Activated naive CD8-positive, alpha-beta T cell treated with anti-CD3 and anti-CD28 coated beads, Interleukin-2, amount 10 ng/mL, durations not matched to agents 7 days and 5 days (primary cell): ENCODE data around the gene ANKRD30B. TPM values are rescaled to one million over a fixed set of nuclear protein-coding genes. Genes with fewer than 3 reads are reported as not detected.
"Not testable (repeated sequence)": the region's sequence is repeated elsewhere in the genome, so short reads cannot be mapped to it uniquely, and the experiment has no call there.

Source experiments
- ATAC-seq: fragments of 150-1000 bp; cut with Tn5 transposase; one replicate; pipeline ENCODE4 v1.10.0; 2021; ENCODE audit warnings: low read depth, moderate library complexity
- POLR2A ChIA-PET: fragments of 350-600 bp; sonication (Branson Sonifier 250); formaldehyde crosslinking; loops from one replicate; lab custom pipeline; 2021; ENCODE audit warnings: antibody characterized with exemption; lab: Charles Lee
- DNase-seq: peaks from one replicate; pipeline ENCODE4 v3.0.0; 2021
- H3K27ac Mint-ChIP-seq: one replicate; pipeline ENCODE4 v1.8.0; 2022; ENCODE audit warnings: mild to moderate bottlenecking, mixed read lengths
- H3K27me3 Mint-ChIP-seq: one replicate; pipeline ENCODE4 v1.8.0; 2022; ENCODE audit warnings: mild to moderate bottlenecking, moderate library complexity, mixed read lengths
- H3K36me3 Mint-ChIP-seq: one replicate; pipeline ENCODE4 v1.8.0; 2021; ENCODE audit warnings: mild to moderate bottlenecking, mixed read lengths
- H3K4me1 Mint-ChIP-seq: one replicate; pipeline ENCODE4 v1.8.0; 2021; ENCODE audit warnings: mixed read lengths
- H3K4me3 Mint-ChIP-seq: one replicate; pipeline ENCODE4 v1.8.0; 2022; ENCODE audit warnings: mild to moderate bottlenecking, moderate library complexity, mixed read lengths
- H3K9me3 Mint-ChIP-seq: one replicate; pipeline ENCODE4 v1.8.0; 2021; ENCODE audit warnings: mixed read lengths
- total RNA-seq, 2 experiments: library from RNA; stranded (reverse); gene quantifications; one replicate each; pipeline ENCODE4 v1.2.3, GENCODE V29; 2021

ANKRD30B gene, protein sequence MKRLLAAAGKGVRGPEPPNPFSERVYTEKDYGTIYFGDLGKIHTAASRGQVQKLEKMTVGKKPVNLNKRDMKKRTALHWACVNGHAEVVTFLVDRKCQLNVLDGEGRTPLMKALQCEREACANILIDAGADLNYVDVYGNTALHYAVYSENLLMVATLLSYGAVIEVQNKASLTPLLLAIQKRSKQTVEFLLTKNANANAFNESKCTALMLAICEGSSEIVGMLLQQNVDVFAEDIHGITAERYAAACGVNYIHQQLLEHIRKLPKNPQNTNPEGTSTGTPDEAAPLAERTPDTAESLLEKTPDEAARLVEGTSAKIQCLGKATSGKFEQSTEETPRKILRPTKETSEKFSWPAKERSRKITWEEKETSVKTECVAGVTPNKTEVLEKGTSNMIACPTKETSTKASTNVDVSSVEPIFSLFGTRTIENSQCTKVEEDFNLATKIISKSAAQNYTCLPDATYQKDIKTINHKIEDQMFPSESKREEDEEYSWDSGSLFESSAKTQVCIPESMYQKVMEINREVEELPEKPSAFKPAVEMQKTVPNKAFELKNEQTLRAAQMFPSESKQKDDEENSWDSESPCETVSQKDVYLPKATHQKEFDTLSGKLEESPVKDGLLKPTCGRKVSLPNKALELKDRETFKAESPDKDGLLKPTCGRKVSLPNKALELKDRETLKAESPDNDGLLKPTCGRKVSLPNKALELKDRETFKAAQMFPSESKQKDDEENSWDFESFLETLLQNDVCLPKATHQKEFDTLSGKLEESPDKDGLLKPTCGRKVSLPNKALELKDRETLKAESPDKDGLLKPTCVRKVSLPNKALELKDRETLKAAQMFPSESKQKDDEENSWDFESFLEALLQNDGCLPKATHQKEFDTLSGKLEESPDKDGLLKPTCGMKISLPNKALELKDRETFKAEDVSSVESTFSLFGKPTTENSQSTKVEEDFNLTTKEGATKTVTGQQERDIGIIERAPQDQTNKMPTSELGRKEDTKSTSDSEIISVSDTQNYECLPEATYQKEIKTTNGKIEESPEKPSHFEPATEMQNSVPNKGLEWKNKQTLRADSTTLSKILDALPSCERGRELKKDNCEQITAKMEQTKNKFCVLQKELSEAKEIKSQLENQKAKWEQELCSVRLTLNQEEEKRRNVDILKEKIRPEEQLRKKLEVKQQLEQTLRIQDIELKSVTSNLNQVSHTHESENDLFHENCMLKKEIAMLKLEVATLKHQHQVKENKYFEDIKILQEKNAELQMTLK (N-terminal part only)
- total RNA-seq = not detected

DNA sequence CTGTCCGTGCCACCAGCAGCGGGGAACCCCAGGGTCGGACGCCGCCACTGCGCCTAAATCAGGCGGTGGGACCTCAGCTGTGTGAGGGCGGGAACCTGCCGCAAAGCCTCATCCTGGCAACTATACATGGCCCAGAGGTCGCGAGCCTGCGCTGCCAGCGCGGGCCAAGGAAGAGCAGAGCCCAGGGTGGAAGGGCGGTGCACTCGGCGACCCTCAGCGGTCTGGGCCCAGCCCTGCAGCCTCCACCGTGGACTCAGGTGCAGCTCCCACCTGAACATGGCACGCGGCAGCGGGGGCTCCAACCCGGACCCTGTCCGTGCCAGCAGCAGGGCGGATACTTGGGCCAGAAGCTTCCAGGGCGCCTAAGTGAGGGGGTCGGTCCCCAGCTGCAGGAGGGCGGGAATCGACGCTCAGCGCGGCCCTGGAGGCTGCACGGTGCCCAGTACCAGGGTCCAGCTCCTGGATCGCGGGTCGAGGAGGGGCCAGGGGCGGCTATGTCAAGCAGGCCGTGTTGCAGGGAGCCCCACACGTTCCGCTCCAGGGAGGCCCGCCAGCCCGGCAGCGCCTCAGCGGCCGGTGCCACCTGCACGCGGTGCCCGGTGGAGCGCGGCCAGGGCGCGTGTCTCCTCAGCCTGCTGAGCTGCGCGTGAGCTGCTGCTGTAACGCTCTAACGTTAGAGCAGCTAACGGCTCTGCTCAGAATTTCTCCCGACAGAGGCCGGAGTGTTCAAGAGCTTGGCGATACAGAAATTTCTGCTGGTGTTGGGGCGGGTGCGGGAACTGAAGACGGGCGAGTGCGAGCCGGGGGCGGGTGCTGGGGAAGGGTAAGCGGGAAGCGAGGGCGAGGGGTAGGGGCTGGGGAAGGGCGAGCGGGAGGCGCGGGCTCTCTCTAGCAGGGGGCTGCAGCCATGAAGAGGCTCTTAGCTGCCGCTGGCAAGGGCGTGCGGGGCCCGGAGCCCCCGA, at the start of gene ANKRD30B:
ANKRD30B (plus strand) TSS at position 660 of the 962 bp plus-strand sequence; CDS start at position 908, 248 bp downstream.
- Mint-ChIP-seq H3K9me3 (no peaks in the 10 kb centered on the region), H3K4me3 (no peak within 1 kb of the TSS), H3K27ac (no peak within 1 kb of the TSS), H3K4me1 (no peaks in the 10 kb centered on the region), H3K36me3 (no peaks in the 10 kb centered on the region), H3K27me3 (peaks cover 5% of the 10 kb centered on the region)
- POLR2A ChIA-PET = no interaction called here
- peak; percentile 29 for DNase-seq
- ATAC-seq = no peak

DNA sequence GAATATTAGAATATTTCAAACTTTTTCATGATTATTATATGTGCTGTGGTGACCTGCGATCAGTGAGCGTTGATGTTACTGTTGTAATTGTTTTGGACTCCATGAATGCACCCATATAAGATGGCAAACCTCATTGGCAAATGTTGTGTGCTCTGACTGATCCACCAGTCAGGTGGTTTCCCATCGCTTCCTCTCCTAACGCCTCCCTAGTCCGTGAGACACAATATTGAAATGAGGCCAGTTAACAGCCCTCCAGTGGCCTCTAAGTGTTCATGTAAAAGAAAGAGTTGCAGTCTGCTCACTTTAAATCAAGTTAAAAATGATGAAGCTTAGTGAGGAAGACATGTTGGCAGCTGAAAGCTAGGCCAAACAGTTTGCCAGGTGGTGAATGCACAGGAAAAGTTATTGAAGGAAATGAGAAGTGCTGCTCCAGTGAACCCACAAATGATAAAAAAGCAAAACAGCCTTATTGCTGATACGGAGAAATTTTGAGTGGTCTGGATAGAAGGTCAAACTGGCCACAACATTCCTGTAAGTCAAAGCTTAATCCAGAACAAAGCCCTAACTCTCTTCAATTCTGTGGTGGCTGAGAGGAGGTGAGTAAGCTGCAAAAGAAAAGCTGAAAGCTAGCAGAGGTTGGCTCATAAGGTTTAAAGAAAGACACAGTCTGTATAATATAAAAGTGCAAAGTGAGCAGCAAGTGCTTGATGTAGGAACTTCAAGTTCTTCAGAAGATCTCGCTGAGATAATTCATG, 46.5 kb upstream of the ANKRD30B start:
- DNase-seq, H3K36me3 Mint-ChIP-seq, H3K4me1 Mint-ChIP-seq, H3K27ac Mint-ChIP-seq, POLR2A ChIA-PET, ATAC-seq, H3K27me3 Mint-ChIP-seq, H3K4me3 Mint-ChIP-seq, H3K9me3 Mint-ChIP-seq: not testable (repeated sequence)

DNA sequence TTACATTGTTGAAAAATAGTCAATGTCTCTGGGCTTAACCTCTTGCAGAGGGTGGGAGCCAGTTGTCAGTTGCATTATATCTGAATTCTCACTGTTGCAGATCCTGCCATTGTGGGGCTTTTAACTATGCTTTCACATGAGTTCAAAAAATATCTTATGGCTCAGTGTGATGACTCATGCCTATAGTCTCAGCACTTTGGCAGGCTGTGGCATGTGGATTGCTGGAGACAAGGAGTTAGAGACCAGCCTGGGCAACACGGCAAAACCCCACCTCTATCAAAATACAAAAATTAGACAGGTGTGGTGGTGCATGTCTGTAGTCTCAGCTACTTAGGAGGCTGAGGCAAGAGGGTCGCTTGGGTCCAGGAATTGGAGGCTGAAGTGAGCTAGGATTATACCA, 38.2 kb upstream of the ANKRD30B start:
- POLR2A ChIA-PET, ATAC-seq, H3K27me3 Mint-ChIP-seq, H3K36me3 Mint-ChIP-seq, DNase-seq, H3K27ac Mint-ChIP-seq, H3K9me3 Mint-ChIP-seq, H3K4me3 Mint-ChIP-seq, H3K4me1 Mint-ChIP-seq: not testable (repeated sequence)

DNA sequence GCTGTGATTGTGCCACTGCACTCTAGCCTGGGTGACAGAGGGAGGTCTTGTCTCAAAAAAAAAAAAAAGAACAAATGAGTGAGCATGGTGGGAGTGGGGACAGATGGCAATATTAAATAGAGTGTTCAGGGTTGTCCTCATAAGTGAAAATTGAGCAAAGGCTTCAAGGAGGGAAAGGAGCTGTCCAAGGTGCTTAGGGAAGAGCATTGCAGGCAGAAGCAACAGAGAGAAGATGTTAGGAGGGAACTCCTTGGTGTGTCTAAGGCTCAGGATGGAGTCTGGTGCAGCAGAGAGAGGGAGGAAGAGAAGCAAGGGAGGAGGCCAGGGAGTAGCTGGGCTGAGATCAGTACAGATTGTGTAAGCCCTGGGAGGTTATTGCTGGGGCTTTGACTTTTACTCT, 26.4 kb upstream of the ANKRD30B start:
- H3K27me3 Mint-ChIP-seq, H3K4me3 Mint-ChIP-seq, H3K36me3 Mint-ChIP-seq, H3K4me1 Mint-ChIP-seq, H3K9me3 Mint-ChIP-seq, ATAC-seq, DNase-seq, POLR2A ChIA-PET, H3K27ac Mint-ChIP-seq: not testable (repeated sequence)

DNA sequence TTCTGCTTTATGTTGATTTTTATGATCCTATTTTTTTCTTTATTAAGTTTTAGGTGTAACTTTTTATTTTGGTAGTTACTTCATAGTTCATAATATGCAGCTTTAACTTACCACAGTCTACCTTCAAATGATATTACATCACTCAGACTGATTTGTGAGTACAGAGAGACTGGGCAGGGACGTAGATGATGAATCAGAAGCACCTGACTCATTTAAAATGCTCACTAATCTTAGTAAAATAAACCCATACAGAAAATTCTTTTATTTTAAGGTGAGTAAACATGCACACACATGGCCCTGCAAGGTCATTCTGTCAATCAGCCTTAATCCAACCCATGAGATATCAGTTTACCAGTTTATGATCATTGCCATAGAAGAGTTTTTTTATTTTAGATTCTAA, 8.9 kb upstream of the ANKRD30B start:
- H3K9me3 Mint-ChIP-seq, H3K27me3 Mint-ChIP-seq, H3K27ac Mint-ChIP-seq, DNase-seq, H3K36me3 Mint-ChIP-seq, ATAC-seq, POLR2A ChIA-PET, H3K4me3 Mint-ChIP-seq, H3K4me1 Mint-ChIP-seq: not testable (repeated sequence)

DNA sequence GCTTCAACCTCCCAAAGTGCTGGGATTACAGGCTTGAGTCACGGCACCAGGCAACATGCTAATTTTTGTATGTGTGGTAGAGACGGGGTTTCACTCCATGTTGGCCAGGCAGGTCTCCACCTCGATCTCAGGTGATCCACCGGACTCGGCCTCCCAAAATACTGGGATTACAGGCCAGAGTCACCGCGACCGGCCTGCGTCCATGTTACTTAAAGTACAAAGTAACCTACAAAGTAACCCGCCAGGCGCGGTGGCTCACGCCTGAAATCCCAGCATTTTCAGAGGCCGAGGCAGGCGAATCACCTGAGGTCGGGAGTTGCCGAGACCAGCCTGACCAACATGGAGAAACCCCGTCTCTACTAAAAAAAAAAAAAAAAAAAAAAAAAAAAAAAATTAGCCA, 1.1 kb upstream of the ANKRD30B start:
- Mint-ChIP-seq H3K4me3 (no peak overlapping the region), H3K36me3 (no peaks in the 10 kb centered on the region), H3K27me3 (peaks cover 5% of the 10 kb centered on the region), H3K27ac (no peak overlapping the region), H3K9me3 (no peaks in the 10 kb centered on the region), H3K4me1 (no peaks in the 10 kb centered on the region)
- ATAC-seq (no peak), DNase-seq (no peak)
- POLR2A ChIA-PET = no interaction called here

DNA sequence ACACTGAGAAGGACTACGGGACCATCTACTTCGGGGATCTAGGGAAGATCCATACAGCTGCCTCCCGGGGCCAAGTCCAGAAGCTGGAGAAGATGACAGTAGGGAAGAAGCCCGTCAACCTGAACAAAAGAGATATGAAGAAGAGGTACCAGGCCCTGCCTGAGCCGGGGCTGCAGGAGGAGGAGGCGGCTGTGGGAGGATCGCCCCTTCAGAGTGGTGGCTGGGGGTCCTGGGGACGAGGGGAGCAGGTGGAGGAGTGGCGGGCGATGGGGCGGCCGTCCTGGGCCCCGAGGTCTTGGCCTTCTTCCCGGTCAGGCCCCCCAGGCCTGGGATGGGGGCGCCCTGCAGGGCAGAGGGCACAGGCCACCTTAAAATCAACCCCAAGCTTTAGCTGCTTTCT, 524 bp downstream of the ANKRD30B start:
- no peak overlapping the region for H3K4me3 Mint-ChIP-seq

DNA sequence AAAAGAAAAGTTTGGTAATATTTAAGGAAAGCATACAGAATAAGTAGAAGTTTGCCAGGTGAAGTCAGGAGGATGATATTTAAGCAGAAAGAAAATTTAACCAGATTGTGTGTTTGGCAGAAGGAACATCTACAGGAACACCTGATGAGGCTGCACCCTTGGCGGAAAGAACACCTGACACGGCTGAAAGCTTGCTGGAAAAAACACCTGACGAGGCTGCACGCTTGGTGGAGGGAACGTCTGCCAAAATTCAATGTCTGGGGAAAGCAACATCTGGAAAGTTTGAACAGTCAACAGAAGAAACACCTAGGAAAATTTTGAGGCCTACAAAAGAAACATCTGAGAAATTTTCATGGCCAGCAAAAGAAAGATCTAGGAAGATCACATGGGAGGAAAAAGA, 15.6 kb downstream of the ANKRD30B start:
- H3K27me3 Mint-ChIP-seq, ATAC-seq, H3K27ac Mint-ChIP-seq, H3K4me3 Mint-ChIP-seq, H3K4me1 Mint-ChIP-seq, POLR2A ChIA-PET, H3K9me3 Mint-ChIP-seq, H3K36me3 Mint-ChIP-seq, DNase-seq: not testable (repeated sequence)

More for the DNA sequence above, 524 bp downstream of the ANKRD30B start:
- POLR2A ChIA-PET = no interaction called here
- Mint-ChIP-seq H3K4me1 (no peaks in the 10 kb centered on the region), H3K27me3 (peaks cover 5% of the 10 kb centered on the region), H3K27ac (no peak overlapping the region), H3K36me3 (no peaks in the 10 kb centered on the region), H3K9me3 (no peaks in the 10 kb centered on the region)
- DNase-seq = no peak
- ATAC-seq = no peak

DNA sequence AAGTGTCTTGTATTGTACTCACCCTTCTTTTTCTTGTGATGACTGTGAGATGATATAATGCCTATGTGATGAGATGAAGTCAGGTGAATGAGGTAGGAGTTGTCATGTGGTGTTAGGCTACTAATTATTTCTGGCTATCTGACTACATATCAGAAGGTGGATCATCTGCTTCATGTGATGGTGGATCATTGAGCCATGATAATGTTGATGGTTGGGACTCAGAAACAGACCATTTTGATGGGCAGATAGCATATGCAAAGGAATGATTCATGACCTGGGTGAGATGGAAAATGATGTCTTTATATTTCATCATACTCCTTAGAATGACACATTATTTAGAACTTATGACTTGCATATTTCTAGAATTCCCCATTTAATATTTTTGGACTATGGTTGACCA, 19.5 kb downstream of the ANKRD30B start:
- no peak for ATAC-seq

DNA sequence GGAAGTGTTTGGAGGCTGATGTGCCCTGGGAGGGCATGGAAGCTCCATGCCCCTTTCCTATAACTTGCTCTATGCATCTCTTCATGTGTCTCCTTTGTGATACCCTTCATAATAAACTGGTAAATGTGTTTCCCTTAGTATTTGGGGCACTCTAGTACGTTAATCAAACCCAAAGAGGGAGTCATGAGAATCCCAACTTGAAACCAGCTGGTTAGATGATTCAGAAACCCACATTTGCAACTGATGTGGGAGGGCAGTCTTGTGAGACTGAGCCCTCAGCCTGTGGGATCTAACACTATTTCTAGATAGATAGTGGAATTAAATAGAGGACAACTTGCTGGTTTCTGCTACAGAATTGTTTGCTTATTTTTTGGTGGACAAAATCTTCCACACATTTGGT, 20.3 kb downstream of the ANKRD30B start:
- no peak overlapping the region for H3K27ac Mint-ChIP-seq
- ATAC-seq (no peak), DNase-seq (no peak)
- POLR2A ChIA-PET = no interaction called here
- H3K36me3 Mint-ChIP-seq = no peaks in the 10 kb centered on the region
- no peaks in the 10 kb centered on the region for H3K4me1 Mint-ChIP-seq
- no peaks in the 10 kb centered on the region for H3K27me3 Mint-ChIP-seq
- H3K9me3 Mint-ChIP-seq = peaks cover 2% of the 10 kb centered on the region
- H3K4me3 Mint-ChIP-seq = no peak overlapping the region

More for the DNA sequence above, 19.5 kb downstream of the ANKRD30B start:
- DNase-seq = no peak
- Mint-ChIP-seq H3K27ac (no peak overlapping the region), H3K4me1 (no peaks in the 10 kb centered on the region), H3K36me3 (no peaks in the 10 kb centered on the region), H3K4me3 (no peak overlapping the region), H3K9me3 (peaks cover 2% of the 10 kb centered on the region), H3K27me3 (no peaks in the 10 kb centered on the region)
- POLR2A ChIA-PET = no interaction called here

DNA sequence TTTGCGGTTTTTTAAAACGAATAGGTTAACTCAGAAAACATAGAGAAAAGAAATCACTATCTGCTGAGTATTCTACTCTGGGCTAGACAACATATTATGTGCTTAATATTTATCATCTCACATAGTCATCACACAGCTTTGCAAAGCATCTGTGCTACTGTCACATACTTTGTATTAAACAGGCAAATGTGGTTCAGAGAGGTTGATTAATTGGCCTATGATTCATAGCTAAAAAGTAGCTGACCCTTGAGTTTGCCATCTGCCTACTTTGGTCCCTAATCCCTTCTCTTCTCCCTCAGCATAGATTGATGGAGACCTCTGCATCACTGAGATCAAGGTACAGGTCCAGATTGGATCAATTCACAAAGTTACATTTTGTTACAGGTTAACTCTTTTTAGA, 21.4 kb downstream of the ANKRD30B start:
- DNase-seq = no peak
- Mint-ChIP-seq H3K36me3 (no peaks in the 10 kb centered on the region), H3K27ac (no peak overlapping the region), H3K4me1 (no peaks in the 10 kb centered on the region), H3K9me3 (peaks cover 2% of the 10 kb centered on the region), H3K4me3 (no peak overlapping the region), H3K27me3 (no peaks in the 10 kb centered on the region)
- POLR2A ChIA-PET = no interaction called here
- no peak for ATAC-seq

DNA sequence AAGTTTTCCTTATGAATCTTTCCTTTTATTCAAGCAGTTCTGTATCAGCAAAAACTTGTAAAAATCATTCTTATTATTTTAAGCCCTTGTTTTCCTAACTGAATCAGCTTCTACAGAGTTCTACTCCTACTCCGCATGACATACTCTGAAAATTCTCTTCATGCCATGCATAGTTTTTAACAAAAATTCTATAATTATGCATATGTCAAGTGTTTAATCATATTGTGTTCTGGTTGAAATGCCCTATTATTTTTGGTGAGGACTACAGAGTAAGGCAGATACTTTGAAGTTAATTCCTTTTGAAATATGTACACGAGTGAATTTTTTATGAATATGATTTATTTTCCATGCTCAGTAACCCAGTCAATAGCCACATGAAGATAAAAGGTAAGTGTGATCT, 28.8 kb downstream of the ANKRD30B start:
- Mint-ChIP-seq H3K4me3 (no peak overlapping the region), H3K27me3 (no peaks in the 10 kb centered on the region), H3K36me3 (no peaks in the 10 kb centered on the region), H3K9me3 (no peaks in the 10 kb centered on the region), H3K27ac (no peak overlapping the region), H3K4me1 (no peaks in the 10 kb centered on the region)
- ATAC-seq = no peak
- POLR2A ChIA-PET = no interaction called here
- DNase-seq = no peak
